Smooth muscle cell (in vitro differentiated cells): ENCODE results near the gene ANKRD31. TPM values are rescaled to one million over a fixed set of nuclear protein-coding genes. Genes with fewer than 3 reads are reported as not detected.
A peak's percentile ranks its signal among the peaks of the same experiment; 100 is the strongest.

Experiments used
- DNase-seq: peaks from one replicate; lab custom pipeline; 2025; ENCODE audit not compliant: unreplicated experiment; lab: John Stamatoyannopoulos, UW
- H2AFZ ChIP-seq: fragments of 200-600 bp; sonication (generic); 2 replicates; pipeline ENCODE4 v1.6.0; 2016; ENCODE audit warnings: antibody characterized with exemption, low read depth, mild to moderate bottlenecking
- H3F3A ChIP-seq: fragments of 200-600 bp; sonication (generic); 2 replicates; pipeline ENCODE4 v1.6.0; 2017; ENCODE audit warnings: antibody characterized with exemption, low read depth
- H3K27ac ChIP-seq: fragments of 200-600 bp; sonication (generic); 2 replicates; pipeline ENCODE4 v1.5.1; 2016; ENCODE audit warnings: low read depth, mild to moderate bottlenecking
- H3K27me3 ChIP-seq: fragments of 200-600 bp; sonication (generic); 2 replicates; pipeline ENCODE4 v1.6.1; 2016; ENCODE audit warnings: low read depth, mild to moderate bottlenecking
- H3K36me3 ChIP-seq: fragments of 200-600 bp; sonication (generic); 2 replicates; pipeline ENCODE4 v1.5.1; 2016; ENCODE audit warnings: low read depth
- H3K4me1 ChIP-seq: fragments of 200-600 bp; sonication (generic); 2 replicates; pipeline ENCODE4 v1.5.1; 2016; ENCODE audit warnings: low read depth
- H3K4me2 ChIP-seq: fragments of 200-600 bp; sonication (generic); 2 replicates; pipeline ENCODE4 v1.6.0; 2016; ENCODE audit warnings: mild to moderate bottlenecking
- H3K4me3 ChIP-seq: fragments of 200-600 bp; sonication (generic); 2 replicates; pipeline ENCODE4 v1.5.1; 2016; ENCODE audit warnings: mild to moderate bottlenecking
- H3K79me2 ChIP-seq: fragments of 200-600 bp; sonication (generic); 2 replicates; pipeline ENCODE4 v1.6.0; 2016; ENCODE audit warnings: low read depth, mild to moderate bottlenecking
- H3K9ac ChIP-seq: fragments of 200-600 bp; sonication (generic); 2 replicates; pipeline ENCODE4 v1.6.0; 2016; ENCODE audit warnings: low read depth
- H3K9me3 ChIP-seq: fragments of 200-600 bp; sonication (generic); replicated peaks from 2 replicates; pipeline ENCODE4 v1.5.1; 2016; ENCODE audit warnings: low read depth
- H4K20me1 ChIP-seq: fragments of 200-600 bp; sonication (generic); 2 replicates; pipeline ENCODE4 v1.6.0; 2016; ENCODE audit warnings: low read depth
- CTCF ChIP-seq: fragments of 200-600 bp; sonication (generic); IDR thresholded peaks from 2 replicates; pipeline ENCODE4 v1.5.1; 2017; ENCODE audit warnings: borderline replicate concordance, mild to moderate bottlenecking, antibody characterized with exemption; ENCODE audit not compliant: insufficient read depth, poor library complexity, severe bottlenecking
- WGBS: methylation state at CpG from one replicate; pipeline ENCODE4 v1.1.7; 2016; ENCODE audit warnings: low lambda C conversion rate; 5-methylcytosine and 5-hydroxymethylcytosine counted together
- polyA plus RNA-seq: library from polyadenylated mRNA; unstranded; fragments of >200 nt; fragmentation: Nextera tagmentation; extraction: Ambion mirVana; gene quantifications from 2 replicates; pipeline ENCODE4 v1.2.1, GENCODE V29; 2016
- total RNA-seq: library from RNA; depleted of rRNA; stranded (reverse); fragments of >200 nt; gene quantifications from 2 replicates; pipeline ENCODE4 v1.2.3, GENCODE V29; 2014

Gene ANKRD31
- total and polyA plus RNA-seq, 2 experiments from 2014 or later = 0.03 to 0.22 TPM

DNA sequence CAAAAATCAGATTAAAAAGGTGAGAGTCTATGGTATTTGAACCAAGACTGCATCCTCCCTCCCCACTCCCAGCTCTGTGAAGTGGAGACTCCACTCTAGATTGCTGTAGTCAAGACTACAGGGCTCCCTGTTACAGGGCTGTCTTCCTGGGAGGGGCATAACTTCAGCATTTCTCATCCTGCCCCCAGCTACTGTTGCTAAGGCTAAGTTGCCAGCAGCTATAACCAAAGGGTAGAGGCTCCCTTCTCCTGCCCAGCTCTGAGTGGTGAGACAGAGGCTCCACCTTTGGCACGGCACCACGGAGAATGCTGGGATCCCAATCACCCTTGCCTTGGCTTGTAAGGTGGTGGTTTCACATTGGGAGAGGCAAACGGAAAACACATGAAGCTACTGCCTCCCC is 145.1 kb downstream of the ANKRD31 start:
- 73% methylated on average over 3 of the region's 3 CpGs for WGBS
- Histone ChIP-seq H3K4me1 (no peaks in the 10 kb centered on the region), H2AFZ (no peak overlapping the region), H3K36me3 (no peaks in the 10 kb centered on the region), H3K27ac (peak overlapping the region; percentile 61), H3K27me3 (no peaks in the 10 kb centered on the region), H3F3A (no peaks in the 10 kb centered on the region), H3K9me3 (no peaks in the 10 kb centered on the region), H4K20me1 (no peaks in the 10 kb centered on the region), H3K79me2 (no peaks in the 10 kb centered on the region), H3K9ac (no peak overlapping the region), H3K4me3 (no peak overlapping the region), H3K4me2 (no peak overlapping the region)
- DNase-seq = no peak
- no peak for TF ChIP-seq CTCF

DNA sequence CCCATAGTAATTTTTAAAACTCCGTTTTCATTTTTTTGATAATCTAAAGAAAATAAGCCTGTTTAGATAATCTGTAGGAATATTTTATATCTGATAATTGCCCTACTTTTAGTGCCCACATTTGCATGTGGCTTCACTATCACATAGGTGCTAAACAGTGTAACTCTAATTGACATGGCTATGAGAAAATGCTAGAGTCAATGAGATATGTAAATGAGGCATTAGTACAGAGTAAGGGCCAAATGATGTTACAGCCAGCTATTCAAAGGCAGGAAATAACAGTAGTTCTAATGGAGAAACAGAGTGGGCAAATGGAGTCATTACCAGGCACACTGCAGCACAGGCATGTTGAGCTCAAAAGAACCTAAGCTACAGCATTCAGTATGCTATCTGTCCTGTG is 147.0 kb downstream of the ANKRD31 start:
- no peaks in the 10 kb centered on the region for H3K79me2 ChIP-seq
- no peaks in the 10 kb centered on the region for H3K27me3 ChIP-seq
- H4K20me1 ChIP-seq = no peaks in the 10 kb centered on the region
- H3F3A ChIP-seq = no peaks in the 10 kb centered on the region
- TF ChIP-seq CTCF = no peak
- WGBS = 88% methylated on average over 1 of the region's 1 CpG
- no peak overlapping the region for H2AFZ ChIP-seq
- H3K4me1 ChIP-seq = no peaks in the 10 kb centered on the region
- H3K4me2 ChIP-seq = no peak overlapping the region
- no peak overlapping the region for H3K4me3 ChIP-seq
- peak overlapping the region; percentile 45 for H3K27ac ChIP-seq
- no peaks in the 10 kb centered on the region for H3K36me3 ChIP-seq
- no peak for DNase-seq
- no peaks in the 10 kb centered on the region for H3K9me3 ChIP-seq
- H3K9ac ChIP-seq = no peak overlapping the region

GRCh38 chr5:75089137-75089536 is 147.5 kb downstream of the ANKRD31 start:
- Histone ChIP-seq H3K27me3 (no peaks in the 10 kb centered on the region), H3K4me3 (no peak overlapping the region), H3K4me1 (no peaks in the 10 kb centered on the region), H3F3A (no peaks in the 10 kb centered on the region), H3K36me3 (no peaks in the 10 kb centered on the region), H3K79me2 (no peaks in the 10 kb centered on the region), H3K9ac (no peak overlapping the region), H3K4me2 (no peak overlapping the region), H3K27ac (peak overlapping the region; percentile 45), H3K9me3 (no peaks in the 10 kb centered on the region), H2AFZ (no peak overlapping the region), H4K20me1 (no peaks in the 10 kb centered on the region)
- no peak for DNase-seq
- 65% methylated on average over 1 of the region's 1 CpG for WGBS
- no peak for TF ChIP-seq CTCF

DNA sequence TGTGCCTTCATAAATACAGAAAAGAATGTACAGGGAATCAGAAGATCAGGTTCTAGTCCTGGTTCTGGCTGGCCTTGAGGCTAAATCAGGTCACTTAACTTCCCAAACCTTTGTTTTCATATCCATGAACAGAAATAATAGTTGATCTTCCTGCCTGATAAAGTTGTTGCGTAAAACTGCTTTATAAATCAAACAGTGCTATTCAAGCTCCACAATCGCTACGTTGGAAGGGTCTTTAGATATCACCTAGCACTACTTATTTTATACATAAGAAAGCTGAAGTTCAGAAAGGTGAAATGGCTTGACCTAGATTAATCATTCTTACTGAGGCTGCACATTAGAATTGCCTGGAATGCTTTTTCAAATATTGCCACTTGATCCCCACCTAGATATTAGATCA is 148.0 kb downstream of the ANKRD31 start:
- no peaks in the 10 kb centered on the region for H3K4me1 ChIP-seq
- H3F3A ChIP-seq = no peaks in the 10 kb centered on the region
- 95% methylated on average over 3 of the region's 3 CpGs for WGBS
- no peaks in the 10 kb centered on the region for H3K9me3 ChIP-seq
- no peaks in the 10 kb centered on the region for H3K27me3 ChIP-seq
- no peak overlapping the region for H3K9ac ChIP-seq
- no peak overlapping the region for H3K4me3 ChIP-seq
- H3K4me2 ChIP-seq = no peak overlapping the region
- no peak for DNase-seq
- H3K79me2 ChIP-seq = no peaks in the 10 kb centered on the region
- no peak overlapping the region for H2AFZ ChIP-seq
- peak overlapping the region; percentile 45 for H3K27ac ChIP-seq
- no peak for TF ChIP-seq CTCF
- no peaks in the 10 kb centered on the region for H3K36me3 ChIP-seq
- H4K20me1 ChIP-seq = no peaks in the 10 kb centered on the region
